Gastrocnemius medialis (tissue), 4 donors: Measurements from ENCODE around the gene PIPOX.

Experiments
- POLR2A ChIP-seq, 2 donors: fragments of 450-650 bp; IDR thresholded peaks; one replicate each; pipeline ENCODE4 v1.6.1; 2017; ENCODE audit warnings: antibody characterized with exemption in 2 of 2, mild to moderate bottlenecking in 2 of 2, moderate library complexity in 2 of 2
- TF ChIP-seq, protein P1 (sequence below), 5 experiments: fragments of 450-650 bp in 3 of 5; fragments of 200-600 bp in 2 of 5; sonication (generic) in 2 of 5; IDR thresholded peaks in 4 of 5; conservative IDR thresholded peaks in 1 of 5; 1 replicate in 4 of 5; 2 replicates in 1 of 5; pipeline ENCODE4 v1.5.1; 2016 to 2019; ENCODE audit warnings: antibody characterized with exemption in 5 of 5, mild to moderate bottlenecking in 3 of 5, moderate library complexity in 3 of 5

DNA sequence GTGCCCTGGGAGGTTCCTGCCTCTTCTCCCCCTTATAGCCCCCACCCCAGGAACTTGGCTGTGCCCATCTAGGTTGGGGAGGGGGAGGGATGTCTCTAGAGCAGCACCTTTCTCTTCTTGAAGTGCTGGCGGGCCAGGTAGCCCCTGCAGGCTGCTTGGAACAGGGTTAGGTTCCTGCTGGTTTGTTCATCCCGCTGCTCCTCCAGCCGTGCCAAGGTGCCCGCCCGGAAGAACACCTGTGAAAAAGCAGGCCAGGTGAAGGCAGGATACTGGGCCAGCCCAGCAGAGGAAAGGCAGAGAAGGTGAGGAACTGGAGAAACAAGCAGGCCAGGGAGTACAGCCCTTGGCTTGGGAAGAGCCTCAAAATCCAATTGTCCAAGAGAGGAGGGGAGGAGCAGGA is 56.6 kb downstream of the PIPOX start:
- TF ChIP-seq POLR2A (IDR thresholded peaks at IDR 0.05) = no peak
- TF ChIP-seq, protein P1, sequence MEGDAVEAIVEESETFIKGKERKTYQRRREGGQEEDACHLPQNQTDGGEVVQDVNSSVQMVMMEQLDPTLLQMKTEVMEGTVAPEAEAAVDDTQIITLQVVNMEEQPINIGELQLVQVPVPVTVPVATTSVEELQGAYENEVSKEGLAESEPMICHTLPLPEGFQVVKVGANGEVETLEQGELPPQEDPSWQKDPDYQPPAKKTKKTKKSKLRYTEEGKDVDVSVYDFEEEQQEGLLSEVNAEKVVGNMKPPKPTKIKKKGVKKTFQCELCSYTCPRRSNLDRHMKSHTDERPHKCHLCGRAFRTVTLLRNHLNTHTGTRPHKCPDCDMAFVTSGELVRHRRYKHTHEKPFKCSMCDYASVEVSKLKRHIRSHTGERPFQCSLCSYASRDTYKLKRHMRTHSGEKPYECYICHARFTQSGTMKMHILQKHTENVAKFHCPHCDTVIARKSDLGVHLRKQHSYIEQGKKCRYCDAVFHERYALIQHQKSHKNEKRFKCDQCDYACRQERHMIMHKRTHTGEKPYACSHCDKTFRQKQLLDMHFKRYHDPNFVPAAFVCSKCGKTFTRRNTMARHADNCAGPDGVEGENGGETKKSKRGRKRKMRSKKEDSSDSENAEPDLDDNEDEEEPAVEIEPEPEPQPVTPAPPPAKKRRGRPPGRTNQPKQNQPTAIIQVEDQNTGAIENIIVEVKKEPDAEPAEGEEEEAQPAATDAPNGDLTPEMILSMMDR (IDR thresholded peaks at IDR 0.05 in 4 of 5, conservative IDR thresholded peaks at IDR 0.05 in 1 of 5) = no peak
